Keratinocyte (primary cell): ENCODE data around the gene GRK6.

Experiments
- EZH2 ChIP-seq: IDR thresholded peaks from one replicate; pipeline ENCODE4 v1.6.1; 2012; ENCODE audit warnings: inconsistent platforms, mild to moderate bottlenecking, low read length, moderate library complexity
- TF ChIP-seq, protein P1 (sequence below), 3 experiments: IDR thresholded peaks in 1 of 3; conservative IDR thresholded peaks in 1 of 3; optimal IDR thresholded peaks in 1 of 3; 2 replicates in 2 of 3; 3 replicates in 1 of 3; pipeline versions ENCODE3 to v1.5.1; 2011; ENCODE audit warnings: low read length in 3 of 3, mild to moderate bottlenecking in 3 of 3, moderate library complexity in 2 of 3, control low read depth in 1 of 3, inconsistent platforms in 1 of 3; ENCODE audit not compliant: insufficient read depth in 2 of 3; ENCODE audit errors: extremely low read depth in 1 of 3

DNA sequence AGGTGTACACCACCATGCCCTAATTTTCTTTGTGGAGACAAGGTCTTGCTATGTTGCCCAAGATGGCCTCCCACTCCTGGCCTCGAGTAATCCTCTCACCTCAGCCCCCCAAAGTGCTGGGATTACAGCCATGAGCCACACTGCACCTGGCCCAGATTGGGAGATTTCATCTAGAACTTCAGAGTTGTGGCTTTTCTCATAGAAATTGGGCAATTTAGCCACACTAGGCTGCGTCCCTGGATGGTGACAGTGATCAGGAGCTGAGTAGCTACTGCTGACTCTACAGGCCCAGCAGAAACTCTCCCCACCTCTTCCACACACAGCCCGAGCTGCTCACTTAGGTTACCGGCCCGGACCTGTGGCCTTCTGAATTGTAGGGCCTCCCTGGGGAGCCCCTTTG, 33.7 kb upstream of the GRK6 start:
- no peak for TF ChIP-seq EZH2
- TF ChIP-seq, protein P1, sequence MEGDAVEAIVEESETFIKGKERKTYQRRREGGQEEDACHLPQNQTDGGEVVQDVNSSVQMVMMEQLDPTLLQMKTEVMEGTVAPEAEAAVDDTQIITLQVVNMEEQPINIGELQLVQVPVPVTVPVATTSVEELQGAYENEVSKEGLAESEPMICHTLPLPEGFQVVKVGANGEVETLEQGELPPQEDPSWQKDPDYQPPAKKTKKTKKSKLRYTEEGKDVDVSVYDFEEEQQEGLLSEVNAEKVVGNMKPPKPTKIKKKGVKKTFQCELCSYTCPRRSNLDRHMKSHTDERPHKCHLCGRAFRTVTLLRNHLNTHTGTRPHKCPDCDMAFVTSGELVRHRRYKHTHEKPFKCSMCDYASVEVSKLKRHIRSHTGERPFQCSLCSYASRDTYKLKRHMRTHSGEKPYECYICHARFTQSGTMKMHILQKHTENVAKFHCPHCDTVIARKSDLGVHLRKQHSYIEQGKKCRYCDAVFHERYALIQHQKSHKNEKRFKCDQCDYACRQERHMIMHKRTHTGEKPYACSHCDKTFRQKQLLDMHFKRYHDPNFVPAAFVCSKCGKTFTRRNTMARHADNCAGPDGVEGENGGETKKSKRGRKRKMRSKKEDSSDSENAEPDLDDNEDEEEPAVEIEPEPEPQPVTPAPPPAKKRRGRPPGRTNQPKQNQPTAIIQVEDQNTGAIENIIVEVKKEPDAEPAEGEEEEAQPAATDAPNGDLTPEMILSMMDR (optimal IDR thresholded peaks at IDR 0.05 in 1 of 3, IDR thresholded peaks at IDR 0.05 in 1 of 3, conservative IDR thresholded peaks at IDR 0.05 in 1 of 3; ENCODE audit: extremely low read depth in 1 of 3, insufficient read depth in 2 of 3, low read length in 3 of 3) = no peak
